WERI-Rb-1 (cell line): Measurements from ENCODE around the gene DDC.
A peak's percentile ranks its signal among the peaks of the same experiment; 100 is the strongest.

Experiments used
- DNase-seq: peaks from one replicate; pipeline ENCODE4 v3.0.0-alpha.2; 2020
- H3K27ac ChIP-seq: fragments of 250-450 bp; sonication (Bioruptor Pico); 2 replicates; pipeline ENCODE4 v1.5.1; 2020; ENCODE audit warnings: mild to moderate bottlenecking, moderate library complexity
- H3K27me3 ChIP-seq: fragments of 250-450 bp; sonication (Bioruptor Pico); 2 replicates; pipeline ENCODE4 v1.5.1; 2021; ENCODE audit warnings: mild to moderate bottlenecking, low read depth, moderate library complexity; ENCODE audit not compliant: insufficient read depth, severe bottlenecking
- H3K36me3 ChIP-seq: fragments of 250-450 bp; sonication (Bioruptor Pico); 2 replicates; pipeline ENCODE4 v1.5.1; 2020; ENCODE audit warnings: mild to moderate bottlenecking, moderate library complexity
- H3K4me3 ChIP-seq: 2 replicates; pipeline ENCODE4 v1.5.1; 2011; ENCODE audit warnings: low read depth, mild to moderate bottlenecking, control low read depth, low read length
- H3K9me3 ChIP-seq: fragments of 250-450 bp; sonication (Bioruptor Pico); 2 replicates; pipeline ENCODE4 v1.5.1; 2021; ENCODE audit warnings: mild to moderate bottlenecking, moderate library complexity; ENCODE audit not compliant: severe bottlenecking
- CTCF ChIP-seq: IDR thresholded peaks from 2 replicates; pipeline ENCODE4 v1.5.1; 2011; ENCODE audit warnings: low read depth, mild to moderate bottlenecking, control low read depth, inconsistent platforms, low read length

DDC gene

DNA sequence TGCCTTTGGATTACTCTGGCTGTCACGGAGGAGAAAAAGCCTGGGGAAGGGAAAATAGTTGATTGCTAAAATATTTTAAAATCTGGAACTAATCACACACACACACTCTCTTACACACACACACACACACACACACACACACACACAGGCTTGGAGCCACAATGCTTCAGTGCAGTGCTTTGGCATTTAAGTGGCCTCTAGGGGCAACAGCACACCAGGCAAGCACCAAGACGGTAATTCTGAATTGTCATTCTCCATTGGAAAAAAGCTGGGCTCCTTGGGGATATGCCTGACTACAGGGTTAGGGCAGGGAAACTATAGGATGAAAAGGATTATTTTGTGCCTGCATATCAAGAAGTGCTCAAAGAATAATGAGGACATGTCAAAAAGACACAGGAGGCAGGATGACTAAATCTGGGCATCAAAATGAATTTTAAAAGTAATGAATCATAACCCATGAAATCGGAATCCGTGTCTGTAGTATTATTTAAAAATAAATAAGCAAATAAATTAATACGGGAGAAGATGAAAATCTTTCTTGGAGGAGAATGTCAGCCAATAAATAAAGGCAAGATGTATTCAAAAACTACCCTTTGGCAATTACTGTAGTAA is 30.4 kb upstream of the DDC start:
- Histone ChIP-seq H3K27ac (no peak overlapping the region), H3K9me3 (no peaks in the 10 kb centered on the region), H3K27me3 (no peaks in the 10 kb centered on the region), H3K4me3 (no peak overlapping the region), H3K36me3 (no peaks in the 10 kb centered on the region)
- DNase-seq = peak; percentile 61
- TF ChIP-seq CTCF = peak; percentile 76

GRCh38 chr7:50594734-50595485 is 29.7 kb upstream of the DDC start:
- TF ChIP-seq CTCF = no peak
- Histone ChIP-seq H3K9me3 (no peaks in the 10 kb centered on the region), H3K4me3 (no peak overlapping the region), H3K36me3 (no peaks in the 10 kb centered on the region), H3K27me3 (no peaks in the 10 kb centered on the region), H3K27ac (no peak overlapping the region)
- DNase-seq = no peak

DNA sequence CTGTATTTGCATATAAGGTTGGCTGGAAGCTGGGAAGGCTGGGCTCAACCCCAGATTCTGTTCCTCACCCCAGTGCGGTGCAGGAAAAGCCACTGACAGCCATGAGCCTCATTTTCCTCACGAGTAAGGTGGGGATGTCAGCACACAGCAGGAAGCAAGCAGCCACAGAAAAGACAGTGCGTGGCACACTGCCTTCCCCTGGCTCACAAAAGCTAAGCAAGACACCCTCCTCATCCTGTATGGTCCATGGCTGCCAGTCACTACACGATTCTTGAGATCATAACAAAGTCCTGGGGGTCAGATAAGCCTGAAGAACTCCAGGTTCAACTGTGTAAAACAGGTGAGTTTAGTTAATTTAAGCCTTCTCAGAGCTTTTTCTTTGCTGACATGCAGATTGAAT is 28.9 kb upstream of the DDC start:
- no peak for TF ChIP-seq CTCF
- Histone ChIP-seq H3K4me3 (no peak overlapping the region), H3K9me3 (no peaks in the 10 kb centered on the region), H3K36me3 (no peaks in the 10 kb centered on the region), H3K27ac (no peak overlapping the region), H3K27me3 (no peaks in the 10 kb centered on the region)
- no peak for DNase-seq

GRCh38 chr7:50592940-50593339 is 27.7 kb upstream of the DDC start:
- Histone ChIP-seq H3K27me3 (no peaks in the 10 kb centered on the region), H3K27ac (no peak overlapping the region), H3K4me3 (no peak overlapping the region), H3K9me3 (no peaks in the 10 kb centered on the region), H3K36me3 (no peaks in the 10 kb centered on the region)
- DNase-seq = no peak
- no peak for TF ChIP-seq CTCF

DNA sequence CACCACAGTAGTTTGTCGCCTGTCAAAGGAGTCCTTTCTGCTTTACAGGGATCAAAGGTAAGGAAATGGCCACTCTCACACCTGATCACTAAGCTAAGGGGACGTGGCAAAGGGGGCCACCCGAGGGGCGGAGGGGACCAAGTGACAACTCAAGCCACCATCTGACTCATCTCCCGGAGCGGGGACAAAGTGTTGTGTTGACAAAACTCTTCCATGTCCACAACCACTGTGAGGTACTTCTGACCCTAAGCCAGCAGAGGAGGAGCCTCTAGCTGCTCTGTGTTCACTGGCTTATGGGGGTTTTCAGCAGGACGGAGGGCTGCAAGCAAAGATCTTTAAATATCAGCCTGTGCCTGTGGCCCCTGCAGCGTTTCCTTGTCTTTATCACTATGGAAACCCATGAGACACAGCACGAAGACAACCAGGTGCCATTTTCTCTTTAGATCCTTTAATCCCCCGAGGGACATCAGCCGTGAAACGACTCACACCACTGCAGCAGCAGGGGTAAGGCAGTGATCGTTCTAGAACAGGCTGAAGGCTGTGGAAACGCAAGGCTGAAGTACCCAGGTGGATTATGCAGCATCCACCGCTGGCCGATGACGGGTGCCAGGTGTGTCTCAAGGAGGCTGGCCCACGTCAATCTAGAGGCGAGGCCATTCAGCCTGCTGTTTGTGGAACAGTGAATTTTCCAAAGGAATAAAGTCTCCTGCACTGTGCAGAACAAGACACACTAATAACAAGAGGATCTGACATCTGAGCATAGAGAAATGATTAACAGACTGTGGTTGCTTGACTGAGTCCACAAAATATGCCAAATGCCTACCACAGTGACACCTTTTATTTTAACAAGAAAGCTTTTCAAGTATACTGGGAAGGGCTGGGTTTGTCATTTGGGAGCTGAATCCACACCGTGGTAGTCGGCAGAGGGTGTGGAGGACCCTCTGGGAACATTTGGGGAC is 26.6 kb upstream of the DDC start:
- Histone ChIP-seq H3K4me3 (peak overlapping the region; percentile 4), H3K27ac (peak overlapping the region; percentile 38), H3K36me3 (no peaks in the 10 kb centered on the region), H3K27me3 (no peaks in the 10 kb centered on the region), H3K9me3 (no peaks in the 10 kb centered on the region)
- peak; percentile 75 for DNase-seq
- TF ChIP-seq CTCF = no peak
